Muscle of back (tissue), 11 donors: Measurements from ENCODE around the gene LDHAL6B. TPM values are rescaled to one million over a fixed set of nuclear protein-coding genes. Genes with fewer than 3 reads are reported as not detected.

Experiments
- DNase-seq, 3 donors: peaks; one replicate each; pipeline versions ENCODE4 v3.0.0 to v3.0.0-alpha.2; 2013
- polyA plus RNA-seq, 10 donors: library from polyadenylated mRNA; unstranded; fragments of 120-200 nt; gene quantifications; one replicate each; pipeline ENCODE4 v1.2.1, GENCODE V29; 2013; ENCODE audit not compliant: insufficient read length in 10 of 10

LDHAL6B gene
- polyA plus RNA-seq, 10 donors: 0.08 to 0.27 (median 0.13) TPM; not detected in 7

GRCh38 chr15:59217876-59218498 is 11.3 kb downstream of the LDHAL6B start:
- DNase-seq: no peak

- DNase-seq: no peak
These were observed 12.1 kb downstream of the LDHAL6B start for GRCh38 chr15:59218710-59219109.

GRCh38 chr15:59221511-59222505 is 15.2 kb downstream of the LDHAL6B start:
- DNase-seq: peak in 2 of 3 donors; percentile 22 to 66

GRCh38 chr15:59222906-59223550 is 16.4 kb downstream of the LDHAL6B start:
- no peak for DNase-seq

- no peak for DNase-seq
These were observed 17.1 kb downstream of the LDHAL6B start for GRCh38 chr15:59223736-59224135.

GRCh38 chr15:59224474-59224873 is 17.8 kb downstream of the LDHAL6B start:
- no peak for DNase-seq

- no peak for DNase-seq
These were observed 20.4 kb downstream of the LDHAL6B start for GRCh38 chr15:59227021-59227420.

- no peak for DNase-seq
These were observed 22.4 kb downstream of the LDHAL6B start for GRCh38 chr15:59229015-59229414.

GRCh38 chr15:59229453-59229852 is 22.8 kb downstream of the LDHAL6B start:
- no peak for DNase-seq

GRCh38 chr15:59230531-59231055 is 23.9 kb downstream of the LDHAL6B start:
- peak; percentile 32 to 59 (median 38) for DNase-seq

GRCh38 chr15:59232476-59232875 is 25.8 kb downstream of the LDHAL6B start:
- DNase-seq: peak in 2 of 3 donors; percentile 34 to 81

GRCh38 chr15:59236394-59236793 is 29.8 kb downstream of the LDHAL6B start:
- DNase-seq: no peak

GRCh38 chr15:59237119-59237855 is 30.6 kb downstream of the LDHAL6B start:
- no peak for DNase-seq

- no peak for DNase-seq
These were observed 31.3 kb downstream of the LDHAL6B start for GRCh38 chr15:59237924-59238331.

GRCh38 chr15:59240036-59240435 is 33.4 kb downstream of the LDHAL6B start:
- peak in 1 of 3 donors; percentile 33 for DNase-seq

GRCh38 chr15:59242649-59243048 is 36.0 kb downstream of the LDHAL6B start:
- no peak for DNase-seq

- no peak for DNase-seq
These were observed 37.0 kb downstream of the LDHAL6B start for GRCh38 chr15:59243622-59244021.

GRCh38 chr15:59244337-59244736 is 37.7 kb downstream of the LDHAL6B start:
- DNase-seq: no peak

- no peak for DNase-seq
These were observed 38.9 kb downstream of the LDHAL6B start for GRCh38 chr15:59245559-59245958.

- DNase-seq: peak in 2 of 3 donors; percentile 33 to 52
These were observed 40.7 kb downstream of the LDHAL6B start for GRCh38 chr15:59247364-59247763.

- DNase-seq: no peak
These were observed 43.2 kb downstream of the LDHAL6B start for GRCh38 chr15:59249816-59250215.
